B cell (primary cell): ENCODE measurements around the gene HADHB.

ENCODE experiments used
- EZH2 ChIP-seq: IDR thresholded peaks from 2 replicates; pipeline ENCODE4 v1.6.1; 2012; ENCODE audit warnings: borderline replicate concordance, low read depth, mild to moderate bottlenecking, moderate library complexity, low read length; ENCODE audit not compliant: insufficient read depth, poor library complexity, severe bottlenecking
- TF ChIP-seq, protein P1 (sequence below): fragments of 200-600 bp; IDR thresholded peaks from one replicate; pipeline ENCODE4 v1.8.0; 2022; ENCODE audit warnings: antibody characterized with exemption, mild to moderate bottlenecking

DNA sequence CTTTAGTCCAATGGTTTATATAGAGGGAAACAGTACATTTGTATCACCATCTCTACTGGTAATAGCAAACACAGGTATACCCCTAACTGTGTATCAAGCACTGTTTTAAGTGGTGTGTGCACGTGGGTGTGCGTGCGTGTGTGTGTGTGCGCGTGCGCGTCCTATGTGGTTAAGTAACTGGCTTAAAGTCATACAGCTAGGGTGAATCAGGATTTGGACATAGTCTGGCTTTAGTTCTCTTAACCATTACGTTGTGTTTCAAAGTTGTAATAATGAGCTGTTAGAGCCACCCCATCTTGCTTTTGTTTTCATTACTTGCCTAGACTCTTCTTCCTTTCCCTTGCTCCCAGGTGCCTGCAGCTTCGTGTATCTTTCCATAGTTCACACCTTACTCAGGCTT, 2.1 kb downstream of the HADHB start:
- TF ChIP-seq, protein P1, sequence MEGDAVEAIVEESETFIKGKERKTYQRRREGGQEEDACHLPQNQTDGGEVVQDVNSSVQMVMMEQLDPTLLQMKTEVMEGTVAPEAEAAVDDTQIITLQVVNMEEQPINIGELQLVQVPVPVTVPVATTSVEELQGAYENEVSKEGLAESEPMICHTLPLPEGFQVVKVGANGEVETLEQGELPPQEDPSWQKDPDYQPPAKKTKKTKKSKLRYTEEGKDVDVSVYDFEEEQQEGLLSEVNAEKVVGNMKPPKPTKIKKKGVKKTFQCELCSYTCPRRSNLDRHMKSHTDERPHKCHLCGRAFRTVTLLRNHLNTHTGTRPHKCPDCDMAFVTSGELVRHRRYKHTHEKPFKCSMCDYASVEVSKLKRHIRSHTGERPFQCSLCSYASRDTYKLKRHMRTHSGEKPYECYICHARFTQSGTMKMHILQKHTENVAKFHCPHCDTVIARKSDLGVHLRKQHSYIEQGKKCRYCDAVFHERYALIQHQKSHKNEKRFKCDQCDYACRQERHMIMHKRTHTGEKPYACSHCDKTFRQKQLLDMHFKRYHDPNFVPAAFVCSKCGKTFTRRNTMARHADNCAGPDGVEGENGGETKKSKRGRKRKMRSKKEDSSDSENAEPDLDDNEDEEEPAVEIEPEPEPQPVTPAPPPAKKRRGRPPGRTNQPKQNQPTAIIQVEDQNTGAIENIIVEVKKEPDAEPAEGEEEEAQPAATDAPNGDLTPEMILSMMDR: no peak
- TF ChIP-seq EZH2: no peak
